Erythroblast (primary cell): ENCODE results near the gene DCP1A.

Experiments used
- GATA1 ChIP-seq: IDR thresholded peaks from 2 replicates; pipeline ENCODE4 v1.6.1; 2011; ENCODE audit warnings: low read depth, mild to moderate bottlenecking, control low read depth, low read length, moderate library complexity
- POLR2A ChIP-seq: IDR thresholded peaks from 2 replicates; pipeline ENCODE4 v1.6.1; 2011; ENCODE audit warnings: mild to moderate bottlenecking, low read length

- TF ChIP-seq GATA1 (no peak), POLR2A (no peak)
These were observed 43.8 kb downstream of the DCP1A start for GRCh38 chr3:53303549-53303948.
